GM23338 (cell line): ENCODE data around the gene DACH1. TPM values are rescaled to one million over a fixed set of nuclear protein-coding genes. Genes with fewer than 3 reads are reported as not detected.

Experiments used
- ATAC-seq: fragments of 200-7000 bp; cut with Tn5 transposase; 3 replicates; pipeline ENCODE4 v1.9.1; 2020
- DNase-seq: peaks from one replicate; pipeline ENCODE4 v3.0.0-alpha.2; 2015; ENCODE audit warnings: low spot score
- H2AFZ ChIP-seq: fragments of 200-600 bp; sonication (generic); 2 replicates; pipeline ENCODE4 v1.8.0; 2016; ENCODE audit warnings: antibody characterized with exemption, mild to moderate bottlenecking, moderate library complexity
- H3F3A ChIP-seq: fragments of 200-600 bp; sonication (generic); replicated peaks from 2 replicates; pipeline ENCODE4 v1.8.0; 2017; ENCODE audit warnings: antibody characterized with exemption, mixed run types, low read depth
- H3K27ac ChIP-seq: fragments of 200-600 bp; sonication (generic); 2 replicates; pipeline ENCODE4 v1.6.1; 2016; ENCODE audit warnings: low read depth
- H3K27me3 ChIP-seq: fragments of 200-600 bp; sonication (generic); 2 replicates; pipeline ENCODE4 v1.8.0; 2016; ENCODE audit warnings: mild to moderate bottlenecking, mixed run types, moderate library complexity; ENCODE audit not compliant: insufficient read depth
- H3K36me3 ChIP-seq: fragments of 200-600 bp; sonication (generic); 2 replicates; pipeline ENCODE4 v1.8.0; 2016; ENCODE audit warnings: mild to moderate bottlenecking; ENCODE audit not compliant: insufficient read depth
- H3K4me1 ChIP-seq: fragments of 200-600 bp; sonication (generic); 2 replicates; pipeline ENCODE4 v1.8.0; 2016; ENCODE audit warnings: mild to moderate bottlenecking, moderate library complexity; ENCODE audit not compliant: insufficient read depth
- H3K4me2 ChIP-seq: fragments of 200-600 bp; sonication (generic); 2 replicates; pipeline ENCODE4 v1.7.1; 2017; ENCODE audit warnings: mixed run types
- H3K4me3 ChIP-seq: fragments of 200-600 bp; sonication (generic); 2 replicates; pipeline ENCODE4 v1.6.1; 2016; ENCODE audit warnings: mixed run types
- H3K79me2 ChIP-seq: fragments of 200-600 bp; sonication (generic); replicated peaks from 2 replicates; pipeline ENCODE4 v1.8.0; 2017; ENCODE audit warnings: mild to moderate bottlenecking; ENCODE audit not compliant: insufficient read depth
- H3K9me2 ChIP-seq: fragments of 200-600 bp; sonication (generic); 2 replicates; pipeline ENCODE4 v1.8.0; 2017; ENCODE audit not compliant: insufficient read depth
- H4K20me1 ChIP-seq: fragments of 200-600 bp; sonication (generic); replicated peaks from 2 replicates; pipeline ENCODE4 v1.8.0; 2017; ENCODE audit warnings: mild to moderate bottlenecking; ENCODE audit not compliant: insufficient read depth
- H3K27ac Mint-ChIP-seq: 2 replicates; pipeline ENCODE4 v1.8.0; 2020; ENCODE audit warnings: inconsistent platforms, mild to moderate bottlenecking, moderate library complexity, mixed read lengths
- H3K27me3 Mint-ChIP-seq: 3 replicates; pipeline ENCODE4 v1.8.0; 2022; ENCODE audit warnings: low read depth, mild to moderate bottlenecking, moderate library complexity, mixed read lengths, inconsistent platforms; ENCODE audit not compliant: insufficient read depth, poor library complexity
- H3K36me3 Mint-ChIP-seq: 3 replicates; pipeline ENCODE4 v1.8.0; 2021; ENCODE audit warnings: low read depth, mild to moderate bottlenecking, inconsistent platforms, moderate library complexity, mixed read lengths
- H3K4me1 Mint-ChIP-seq: 3 replicates; pipeline ENCODE4 v1.8.0; 2020; ENCODE audit warnings: mild to moderate bottlenecking, inconsistent platforms, mixed read lengths
- H3K4me3 Mint-ChIP-seq: 3 replicates; pipeline ENCODE4 v1.8.0; 2021; ENCODE audit warnings: moderate library complexity, mild to moderate bottlenecking, inconsistent platforms, mixed read lengths
- H3K9me3 Mint-ChIP-seq: 3 replicates; pipeline ENCODE4 v1.8.0; 2020; ENCODE audit warnings: moderate library complexity, mild to moderate bottlenecking, inconsistent platforms, mixed read lengths
- CREB1 ChIP-seq: fragments of 250-450 bp; sonication (Bioruptor Pico); IDR thresholded peaks from 2 replicates; pipeline ENCODE4 v1.5.0; 2020; ENCODE audit warnings: low read depth, mild to moderate bottlenecking, moderate library complexity
- ETS1 ChIP-seq: IDR thresholded peaks from 2 replicates; pipeline ENCODE4 v1.6.1; 2016; ENCODE audit warnings: antibody characterized with exemption
- EZH2 ChIP-seq: fragments of 200-600 bp; sonication (generic); IDR thresholded peaks from one replicate; pipeline ENCODE4 v1.8.0; 2017; ENCODE audit warnings: antibody characterized with exemption, mild to moderate bottlenecking, low read depth; ENCODE audit not compliant: unreplicated experiment
- EZH2phosphoT487 ChIP-seq: fragments of 200-600 bp; sonication (generic); IDR thresholded peaks from one replicate; pipeline ENCODE4 v1.8.1; 2018; ENCODE audit warnings: antibody characterized with exemption; ENCODE audit not compliant: unreplicated experiment
- JUNB ChIP-seq: IDR thresholded peaks from one replicate; pipeline ENCODE4 v1.6.1; 2016; ENCODE audit warnings: antibody characterized with exemption; ENCODE audit not compliant: unreplicated experiment
- POLR2AphosphoS5 ChIP-seq: IDR thresholded peaks from 2 replicates; pipeline ENCODE4 v1.6.1; 2016; ENCODE audit warnings: antibody characterized with exemption, low read depth
- REST ChIP-seq: IDR thresholded peaks from one replicate; pipeline ENCODE4 v1.6.1; 2018; ENCODE audit warnings: antibody characterized with exemption; ENCODE audit not compliant: unreplicated experiment
- STAT1 ChIP-seq: IDR thresholded peaks from one replicate; pipeline ENCODE4 v1.6.1; 2016; ENCODE audit warnings: antibody characterized with exemption; ENCODE audit not compliant: unreplicated experiment
- ZNF114 ChIP-seq: fragments of 250-450 bp; sonication (Bioruptor Pico); IDR thresholded peaks from 2 replicates; pipeline ENCODE4 v1.5.0; 2020; ENCODE audit warnings: mild to moderate bottlenecking, moderate library complexity
- ZNF331 ChIP-seq: fragments of 250-450 bp; sonication (Bioruptor Pico); IDR thresholded peaks from 2 replicates; pipeline ENCODE4 v1.5.0; 2020; ENCODE audit warnings: low read depth, mild to moderate bottlenecking, moderate library complexity
- polyA plus RNA-seq: library from polyadenylated mRNA; unstranded; fragments of >200 nt; fragmentation: Nextera tagmentation; extraction: Ambion mirVana; gene quantifications from 2 replicates; pipeline ENCODE4 v1.2.1, GENCODE V29; 2016
- total RNA-seq: library from RNA; depleted of rRNA; stranded (reverse); fragments of >200 nt; shearing (Covaris generic); gene quantifications from 2 replicates; pipeline ENCODE4 v1.2.3, GENCODE V29; 2014

Gene DACH1
- total and polyA plus RNA-seq, 2 experiments from 2014 or later, result 0.45 to 0.57 TPM

- TF ChIP-seq REST (no peak), EZH2phosphoT487 (no peak), ETS1 (no peak), ZNF114 (CRISPR knock-in tag) (no peak), EZH2 (no peak), CREB1 (CRISPR knock-in tag) (no peak), ZNF331 (CRISPR knock-in tag) (no peak), JUNB (no peak)
Measured at GRCh38 chr13:71829547-71829946, 37.5 kb downstream of the DACH1 start (continued).

GRCh38 chr13:71828564-71828963 is 38.4 kb downstream of the DACH1 start:
- no peaks in the 10 kb centered on the region for H3K36me3 Mint-ChIP-seq
- no peaks in the 10 kb centered on the region for H3K9me3 Mint-ChIP-seq
- Histone ChIP-seq H3F3A (no peaks in the 10 kb centered on the region), H4K20me1 (no peaks in the 10 kb centered on the region), H3K4me2 (no peak overlapping the region), H3K9me2 (no peaks in the 10 kb centered on the region), H3K4me3 (no peak overlapping the region), H3K27ac (no peak overlapping the region), H3K27me3 (no peaks in the 10 kb centered on the region), H3K4me1 (peaks cover 3% of the 10 kb centered on the region; the same call in 1 of the 2 replicates), H3K36me3 (no peaks in the 10 kb centered on the region), H2AFZ (no peak overlapping the region), H3K79me2 (no peaks in the 10 kb centered on the region)
- H3K4me1 Mint-ChIP-seq, result peaks cover 14% of the 10 kb centered on the region; the same call in 2 of the 3 replicates
- no peak overlapping the region for H3K4me3 Mint-ChIP-seq
- no peaks in the 10 kb centered on the region for H3K27me3 Mint-ChIP-seq
- no peak for DNase-seq
- no peak overlapping the region for H3K27ac Mint-ChIP-seq
- ATAC-seq, result no peak
- TF ChIP-seq ETS1, result no peak
- no peak for TF ChIP-seq STAT1
- no peak for TF ChIP-seq POLR2AphosphoS5
- no peak for TF ChIP-seq ZNF331 (CRISPR knock-in tag)
